NCI-H2107 treated with DMSO at 0.1 percent for 48 hours (cell line): ENCODE measurements around the gene PHF20.
"Not testable (repeated sequence)": the region's sequence is repeated elsewhere in the genome, so short reads cannot be mapped to it uniquely, and the experiment has no call there.

ENCODE experiments used
- DNase-seq: peaks from one replicate; lab custom pipeline; 2025; ENCODE audit not compliant: unreplicated experiment; lab: John Stamatoyannopoulos, UW

PHF20 gene

GRCh38 chr20:35833241-35833640, 61.4 kb downstream of the PHF20 start:
- DNase-seq = no peak

- no peak for DNase-seq
Observed at GRCh38 chr20:35837577-35838195, 65.9 kb downstream of the PHF20 start.

GRCh38 chr20:35838205-35838604, 66.4 kb downstream of the PHF20 start:
- no peak for DNase-seq

GRCh38 chr20:35839904-35840303, 68.1 kb downstream of the PHF20 start:
- DNase-seq = no peak

- DNase-seq = no peak
Observed at GRCh38 chr20:35840421-35840820, 68.6 kb downstream of the PHF20 start.

- DNase-seq = no peak
Observed at GRCh38 chr20:35842361-35842760, 70.5 kb downstream of the PHF20 start.

- DNase-seq = not testable (repeated sequence)
Observed at GRCh38 chr20:35843894-35844293, 72.1 kb downstream of the PHF20 start.

GRCh38 chr20:35845561-35845960, 73.7 kb downstream of the PHF20 start:
- DNase-seq = no peak

GRCh38 chr20:35849706-35850105, 77.9 kb downstream of the PHF20 start:
- DNase-seq = no peak

GRCh38 chr20:35851659-35852058, 79.8 kb downstream of the PHF20 start:
- DNase-seq = not testable (repeated sequence)

GRCh38 chr20:35854713-35855348, 83.0 kb downstream of the PHF20 start:
- DNase-seq = no peak

GRCh38 chr20:35855641-35856040, 83.8 kb downstream of the PHF20 start:
- DNase-seq = not testable (repeated sequence)

- DNase-seq = no peak
Observed at GRCh38 chr20:35856866-35857265, 85.1 kb downstream of the PHF20 start.

GRCh38 chr20:35866418-35867202, 94.8 kb downstream of the PHF20 start:
- DNase-seq = no peak

GRCh38 chr20:35870541-35871258, 98.9 kb downstream of the PHF20 start:
- DNase-seq = no peak

GRCh38 chr20:35871259-35871771, 99.5 kb downstream of the PHF20 start:
- no peak for DNase-seq

- no peak for DNase-seq
Observed at GRCh38 chr20:35876033-35876320, 104.2 kb downstream of the PHF20 start.

- no peak for DNase-seq
Observed at GRCh38 chr20:35877611-35878010, 105.8 kb downstream of the PHF20 start.

GRCh38 chr20:35878113-35878625, 106.4 kb downstream of the PHF20 start:
- DNase-seq = no peak

- DNase-seq = no peak
Observed at GRCh38 chr20:35881676-35882075, 109.9 kb downstream of the PHF20 start.
